Stimulated activated CD8-positive, alpha-beta memory T cell treated with anti-CD3 and anti-CD28 coated beads, Interleukin-2, amount 100 ng/mL, for 1 hour (primary cell): ENCODE results near the gene SOX8.
"Not testable (repeated sequence)": the region's sequence is repeated elsewhere in the genome, so short reads cannot be mapped to it uniquely, and the experiment has no call there.

Experiments used
- DNase-seq, 2 donors: peaks; one replicate each; pipeline ENCODE4 v3.0.0-alpha.2; 2020; ENCODE audit warnings: low read depth in 2 of 2

The SOX8 gene

DNA sequence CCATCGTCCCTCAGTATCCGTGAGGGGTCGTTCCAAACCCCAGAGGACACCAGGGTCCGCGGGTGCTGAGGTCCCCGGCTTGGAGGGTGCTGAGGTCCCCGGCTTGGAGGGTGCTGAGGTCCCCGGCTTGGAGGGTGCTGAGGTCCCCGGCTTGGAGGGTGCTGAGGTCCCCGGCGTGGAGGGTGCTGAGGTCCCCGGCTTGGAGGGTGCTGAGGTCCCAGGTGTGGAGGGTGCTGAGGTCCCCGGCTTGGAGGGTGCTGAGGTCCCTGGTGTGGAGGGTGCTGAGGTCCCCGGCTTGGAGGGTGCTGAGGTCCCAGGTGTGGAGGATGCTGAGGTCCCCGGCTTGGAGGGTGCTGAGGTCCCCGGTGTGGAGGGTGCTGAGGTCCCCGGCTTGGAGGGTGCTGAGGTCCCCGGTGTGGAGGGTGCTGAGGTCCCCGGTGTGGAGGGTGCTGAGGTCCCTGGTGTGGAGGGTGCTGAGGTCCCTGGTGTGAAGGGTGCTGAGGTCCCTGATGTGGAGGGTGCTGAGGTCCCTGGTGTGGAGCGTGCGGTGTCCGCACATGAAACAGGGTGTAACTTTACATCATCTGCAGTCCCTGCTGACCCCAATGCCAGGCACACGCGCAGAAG is 43.7 kb downstream of the SOX8 start:
- not testable (repeated sequence) for DNase-seq

DNA sequence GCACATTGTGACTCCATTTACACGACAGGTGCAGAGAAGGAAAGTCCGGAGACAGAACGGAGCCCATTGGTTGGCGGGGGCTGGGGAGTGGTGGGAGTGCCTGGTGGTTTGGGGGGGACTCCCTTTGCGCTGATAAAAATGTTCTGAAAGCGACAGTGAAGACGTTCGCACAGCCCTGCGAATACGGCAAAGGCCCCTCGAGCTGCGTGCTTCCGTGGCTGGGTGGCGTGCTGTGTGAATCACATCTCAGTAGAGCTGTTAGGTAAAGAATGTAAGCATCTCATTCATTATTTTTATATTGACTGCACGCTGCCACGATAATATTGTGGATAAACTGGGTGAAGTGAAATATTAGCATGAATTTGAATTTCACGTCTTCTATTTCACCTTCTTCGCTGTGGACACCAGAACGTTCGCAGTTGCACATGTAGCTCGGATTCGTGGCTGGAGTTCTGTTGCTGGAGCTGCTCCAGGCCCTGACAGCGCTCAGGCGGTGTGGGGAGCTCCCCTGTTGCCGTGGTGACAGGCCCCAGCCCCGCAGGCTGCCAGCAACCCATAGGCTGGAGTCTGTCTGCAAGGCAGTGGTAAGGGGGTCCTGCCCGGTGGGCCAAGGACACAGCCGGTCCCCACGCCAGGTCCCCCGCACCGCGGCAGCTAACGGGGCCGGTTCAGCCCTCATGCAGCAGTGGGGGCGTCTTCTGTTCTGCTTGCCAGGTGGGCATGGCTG is 44.6 kb downstream of the SOX8 start:
- DNase-seq = no peak

DNA sequence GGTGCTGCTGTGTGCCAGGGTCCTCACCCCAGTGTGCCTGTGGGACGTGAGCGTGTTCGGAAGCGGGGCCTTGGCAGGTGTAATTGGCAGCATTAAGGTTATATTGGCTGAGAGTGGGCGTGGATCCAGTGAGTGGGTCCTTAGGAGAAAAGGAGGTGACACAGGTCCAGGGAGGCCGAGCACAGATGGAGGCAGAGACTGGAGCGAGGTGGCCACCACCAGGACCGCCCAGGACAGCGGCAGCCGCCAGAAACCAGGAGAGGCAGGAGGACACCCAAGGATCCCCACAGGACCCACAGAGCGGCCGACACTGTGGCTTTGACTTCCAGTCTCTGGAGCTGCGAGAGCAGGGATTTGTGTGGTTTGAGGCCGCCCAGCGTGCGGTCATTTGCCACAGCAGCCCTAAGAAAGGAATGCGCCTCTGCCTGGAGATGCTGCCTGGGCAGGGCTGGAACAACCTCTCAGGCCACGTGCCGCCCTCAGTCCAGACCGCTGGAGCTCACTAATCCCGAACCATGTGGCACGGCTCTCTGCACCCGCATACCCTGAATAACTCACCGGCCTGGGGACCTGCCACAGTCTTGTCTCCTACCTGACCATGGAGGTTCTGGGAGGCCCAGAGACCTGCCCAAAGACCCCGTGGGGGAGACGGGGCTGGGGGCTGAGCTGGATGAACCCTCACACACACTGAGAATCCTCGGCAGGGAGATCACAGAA is 45.4 kb downstream of the SOX8 start:
- DNase-seq = no peak

DNA sequence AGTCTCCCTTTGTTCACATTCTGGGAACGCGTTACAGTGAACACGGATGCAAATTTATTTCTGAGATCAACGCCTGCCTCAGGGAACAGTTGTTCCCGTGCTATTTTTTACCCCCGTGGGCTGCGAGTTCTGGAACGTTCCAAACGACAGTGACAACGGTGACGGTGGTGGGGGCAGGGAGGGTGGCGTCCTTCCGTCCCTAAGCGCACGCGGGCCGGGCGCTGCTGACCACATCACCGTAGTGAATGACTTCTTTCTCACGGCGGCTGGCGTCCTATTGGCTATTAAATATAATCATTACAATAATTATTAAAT is 45.9 kb downstream of the SOX8 start:
- no peak for DNase-seq

DNA sequence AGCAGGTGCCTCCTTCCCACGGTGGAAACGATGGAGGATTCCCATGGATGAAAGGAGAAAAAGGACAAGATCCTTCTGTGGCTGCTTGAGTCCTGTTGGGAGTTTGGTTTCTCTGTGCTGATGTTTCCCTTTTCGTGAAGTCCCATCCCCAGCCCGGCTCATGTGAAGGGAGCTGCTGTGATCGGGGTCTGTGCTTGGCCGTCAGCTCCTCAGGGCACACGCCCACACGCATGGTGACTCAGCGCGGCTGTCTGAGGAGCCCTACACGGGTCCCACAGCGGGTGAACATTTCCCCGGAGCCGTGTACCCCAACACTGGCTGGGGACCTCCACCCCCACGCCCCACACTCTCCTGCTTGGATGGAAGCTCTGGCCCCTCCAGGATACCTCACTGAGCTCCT is 46.5 kb downstream of the SOX8 start:
- no peak for DNase-seq

DNA sequence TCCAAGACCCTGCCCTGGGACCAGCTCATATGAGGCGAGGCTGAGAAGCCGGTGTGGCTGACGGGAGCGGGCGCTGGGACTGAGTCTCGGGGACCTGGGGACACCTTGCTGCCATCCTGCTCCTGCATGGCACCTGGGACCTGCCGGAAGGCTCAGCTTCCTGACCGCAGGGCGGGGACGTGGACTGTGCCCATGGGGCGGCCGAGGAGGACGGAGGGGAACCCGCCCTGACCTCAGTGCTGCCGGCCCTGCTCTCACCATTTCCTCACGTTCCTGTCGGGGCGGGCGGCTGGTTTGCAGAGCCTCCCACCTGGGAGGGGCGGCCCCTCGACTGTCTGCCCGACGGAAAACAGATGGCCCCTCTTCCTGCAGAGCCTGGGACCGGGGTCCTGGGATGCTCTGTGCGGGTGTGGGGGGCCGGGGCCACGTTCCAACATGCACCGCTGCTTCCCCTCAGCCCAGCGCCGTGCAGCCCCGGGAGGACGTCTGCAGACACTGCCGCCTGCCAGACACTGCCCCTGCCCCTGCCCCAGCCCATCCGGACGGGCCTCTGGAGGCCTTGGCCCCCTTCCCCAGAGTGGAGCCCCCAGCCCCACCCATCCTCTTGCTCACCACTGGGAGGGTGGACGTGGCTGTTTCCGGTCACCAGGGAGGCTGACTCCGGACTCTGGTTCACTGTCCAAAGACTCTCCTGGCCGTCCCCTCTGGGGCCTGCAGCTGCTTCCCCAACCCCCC is 47.1 kb downstream of the SOX8 start:
- no peak for DNase-seq

DNA sequence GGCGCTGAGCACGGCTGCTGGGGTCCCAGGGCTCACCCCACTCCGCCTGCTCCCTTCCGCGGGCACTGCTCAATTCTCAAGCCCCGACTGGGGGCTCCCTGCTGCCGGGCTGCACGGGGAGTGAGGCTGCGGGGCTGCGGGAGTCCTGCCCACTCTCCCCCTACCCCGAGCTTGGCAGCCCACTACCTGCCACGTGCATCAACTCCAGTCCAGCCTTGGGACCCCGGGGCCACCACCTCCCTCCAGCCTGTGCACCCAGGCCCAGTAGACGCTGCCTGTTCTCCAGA is 47.6 kb downstream of the SOX8 start:
- no peak for DNase-seq

DNA sequence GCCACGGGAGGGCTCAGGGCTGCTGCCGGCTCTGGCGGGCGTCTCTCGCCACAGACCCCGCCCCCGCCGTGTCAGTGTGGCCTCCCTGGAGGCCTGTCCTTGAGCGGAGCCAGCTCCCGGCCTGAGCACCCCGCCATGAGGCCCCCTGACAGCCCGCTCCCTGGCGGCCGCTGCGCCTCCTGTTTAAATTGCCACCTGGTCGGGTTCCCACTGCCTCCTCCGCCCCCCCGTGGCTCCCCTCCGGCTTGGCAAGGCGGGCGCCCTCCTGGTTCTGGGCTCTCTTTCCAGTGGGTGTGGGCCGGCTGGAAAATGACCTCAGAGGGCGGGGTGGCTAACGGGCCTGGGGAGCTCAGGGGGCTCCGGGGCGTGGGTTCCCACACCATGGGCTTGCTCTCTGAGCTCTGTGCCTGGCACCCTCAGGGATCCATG is 48.9 kb downstream of the SOX8 start:
- no peak for DNase-seq

DNA sequence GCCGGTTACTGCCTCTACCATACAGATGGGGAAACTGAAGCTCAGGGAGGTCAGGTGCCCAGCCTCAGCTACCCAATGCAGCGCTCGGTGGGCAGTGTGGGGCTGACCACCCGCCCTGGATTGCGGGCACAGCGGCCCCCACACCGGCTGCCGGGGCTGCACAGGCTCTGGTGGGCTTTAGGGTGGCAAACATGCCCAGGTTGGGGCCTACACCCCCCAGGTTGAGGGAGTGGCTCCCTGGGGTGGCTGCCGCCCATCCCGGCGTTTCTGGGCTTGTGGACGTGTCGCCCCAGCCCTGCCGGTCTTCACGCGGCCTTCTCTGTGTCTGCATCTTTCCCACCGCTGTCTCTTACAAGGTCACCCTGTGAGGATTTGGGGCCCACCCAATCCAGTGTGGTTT is 50.1 kb downstream of the SOX8 start:
- no peak for DNase-seq

DNA sequence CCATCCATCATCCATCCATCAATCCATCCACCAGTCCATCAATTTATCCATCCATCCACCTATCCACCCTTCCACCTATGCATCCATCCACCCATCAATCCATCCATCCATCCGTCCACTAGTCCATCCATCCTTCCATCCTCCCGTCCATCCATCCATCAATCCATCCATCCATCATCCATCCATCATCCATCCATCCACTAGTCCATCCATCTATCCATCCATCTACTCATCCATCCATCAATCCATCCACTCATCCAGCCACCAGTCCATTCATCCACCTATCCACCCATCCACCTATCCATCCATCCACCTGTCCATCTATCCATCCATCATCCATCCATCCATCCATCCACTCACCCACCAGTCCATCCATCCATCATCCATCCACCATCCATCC is 51.0 kb downstream of the SOX8 start:
- no peak for DNase-seq

DNA sequence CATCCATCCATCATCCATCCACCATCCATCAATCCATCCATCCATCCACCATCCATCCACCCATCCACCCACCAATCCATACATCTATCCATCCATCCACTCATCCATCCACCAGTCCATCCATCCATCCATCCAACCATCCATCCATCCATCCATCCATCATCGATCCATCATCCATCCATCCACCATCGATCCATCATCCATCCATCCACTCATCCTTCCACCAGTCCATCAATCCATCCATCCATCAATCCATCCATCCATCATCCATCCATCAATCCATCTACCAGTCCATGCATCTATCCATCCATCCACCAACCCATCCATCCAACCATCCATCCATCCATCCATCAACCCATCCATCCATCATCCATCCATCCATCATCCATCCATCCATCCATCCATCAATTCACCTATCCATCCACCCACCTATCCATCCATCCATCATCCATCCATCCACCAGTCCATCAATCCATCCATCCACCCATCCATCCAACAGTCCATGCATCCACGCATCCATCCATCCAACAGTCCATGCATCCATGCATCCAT is 51.6 kb downstream of the SOX8 start:
- DNase-seq = no peak

DNA sequence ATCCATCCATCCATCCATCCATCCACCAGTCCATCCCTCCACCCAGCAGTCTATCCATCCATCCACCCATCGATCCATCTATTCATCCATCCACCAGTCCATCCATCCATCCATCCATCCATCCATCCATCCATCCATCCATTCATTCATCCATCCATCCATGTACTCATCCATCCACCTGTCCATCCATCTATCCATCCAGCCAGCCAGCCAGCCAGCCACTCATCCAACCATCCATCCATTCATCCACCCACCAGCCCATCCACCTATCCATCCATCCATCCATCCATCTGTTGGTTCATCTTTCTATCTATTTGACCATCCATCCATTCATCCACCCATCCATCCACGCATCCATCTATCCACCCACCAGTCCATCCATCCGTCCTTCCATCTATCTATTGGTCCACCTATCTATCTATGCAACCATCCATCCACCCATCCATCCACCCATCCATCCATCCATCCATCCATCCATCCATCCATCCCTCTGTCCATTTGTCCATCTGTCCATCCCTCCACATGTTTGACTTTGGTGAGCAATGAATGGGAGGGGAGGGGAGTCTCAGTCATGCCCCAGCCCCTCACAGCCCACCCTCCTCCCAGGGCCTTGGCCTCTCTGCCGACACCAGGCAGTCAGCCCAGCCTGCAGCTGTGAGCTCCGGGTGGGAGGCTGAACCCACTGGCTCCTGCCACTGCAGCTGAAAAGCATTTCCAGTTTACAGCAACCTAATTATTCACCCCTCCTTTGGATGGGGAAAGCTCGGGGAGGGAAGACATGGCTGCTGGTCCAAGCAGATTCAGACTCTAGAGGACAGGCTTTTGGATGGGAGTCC is 52.9 kb downstream of the SOX8 start:
- DNase-seq = no peak

DNA sequence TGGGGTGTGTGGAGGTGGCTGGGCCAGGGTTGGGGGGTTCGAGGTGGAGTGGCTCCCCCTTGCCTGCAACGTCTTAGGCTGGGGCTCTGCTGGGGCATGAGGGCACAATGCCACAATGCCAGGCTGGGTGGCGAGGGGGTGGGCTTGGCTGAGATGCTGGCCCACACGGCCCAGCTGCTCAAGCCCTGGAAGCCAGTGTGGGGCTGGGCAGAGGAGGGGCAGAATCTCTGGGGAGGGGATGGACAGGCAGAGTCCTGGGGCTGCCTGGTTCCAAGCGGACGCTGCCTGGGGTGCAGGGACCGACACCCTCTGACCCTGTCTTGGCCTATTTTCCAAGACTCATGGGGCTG is 53.5 kb downstream of the SOX8 start:
- no peak for DNase-seq

DNA sequence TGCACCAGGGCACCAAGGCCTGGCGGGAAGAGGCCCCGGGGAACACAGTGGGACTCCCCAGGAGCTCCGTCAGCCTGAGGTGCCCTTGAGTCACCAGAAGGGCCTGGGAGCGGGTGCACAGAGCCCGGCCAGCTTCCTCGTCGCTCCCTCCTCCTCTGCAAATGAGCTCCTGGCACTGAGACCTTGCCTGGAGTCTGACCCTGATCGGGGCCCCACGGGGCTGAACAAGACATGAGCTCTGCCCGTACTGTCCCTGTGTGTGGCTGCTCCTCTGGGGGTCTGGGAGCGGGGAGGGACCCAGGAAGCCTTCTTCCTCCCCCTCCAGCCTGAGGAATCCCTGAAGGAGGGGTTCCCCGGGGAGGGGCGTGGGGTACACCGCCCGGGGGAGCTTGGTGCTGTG is 54.6 kb downstream of the SOX8 start:
- DNase-seq = no peak
